K562 (cell line): ENCODE data around the gene CRKL. TPM values are rescaled to one million over a fixed set of nuclear protein-coding genes. Genes with fewer than 3 reads are reported as not detected.

Experiments
- BCL6 ChIP-seq: fragments of 250-450 bp; sonication (Bioruptor Pico); IDR thresholded peaks from 2 replicates; pipeline ENCODE4 v1.4.0; 2020
- CHD4 ChIP-seq: fragments of 200-600 bp; sonication (generic); IDR thresholded peaks from 3 replicates; pipeline ENCODE4 v1.6.1; 2012; ENCODE audit warnings: low read depth, mild to moderate bottlenecking, mixed read lengths, low read length, inconsistent platforms; ENCODE audit not compliant: insufficient read depth, insufficient replicate concordance, poor library complexity, severe bottlenecking
- CUX1 ChIP-seq: fragments of 200-800 bp; sonication (Bioruptor generic); IDR thresholded peaks from 2 replicates; pipeline ENCODE4 v1.6.1; 2016; ENCODE audit warnings: missing genetic modification characterization, missing compliant biosample characterization
- ELF4 ChIP-seq: fragments of 450-650 bp; formaldehyde crosslinking; IDR thresholded peaks from 2 replicates; pipeline ENCODE4 v1.4.0; 2022; ENCODE audit warnings: missing genetic modification characterization
- IFI16 ChIP-seq: fragments of 250-450 bp; sonication (Bioruptor Pico); IDR thresholded peaks from 2 replicates; pipeline ENCODE4 v2.1.2; 2022; ENCODE audit warnings: mild to moderate bottlenecking, inconsistent platforms
- KAT2B ChIP-seq: IDR thresholded peaks from one replicate; pipeline ENCODE4 v1.6.1; 2012; ENCODE audit warnings: low read depth, mild to moderate bottlenecking, control low read depth, inconsistent platforms, low read length, moderate library complexity
- KAT8 ChIP-seq: fragments of 450-650 bp; IDR thresholded peaks from 2 replicates; pipeline ENCODE4 v1.6.1; 2016; ENCODE audit warnings: low read depth, mild to moderate bottlenecking
- KLF6 ChIP-seq: fragments of 250-450 bp; sonication (Bioruptor Pico); IDR thresholded peaks from 2 replicates; pipeline ENCODE4 v1.4.0; 2020; ENCODE audit warnings: mild to moderate bottlenecking, moderate library complexity, borderline replicate concordance
- MXD1 ChIP-seq: fragments of 250-450 bp; sonication (Bioruptor Pico); IDR thresholded peaks from 2 replicates; pipeline ENCODE4 v1.8.0; 2021; ENCODE audit warnings: borderline replicate concordance, mild to moderate bottlenecking, moderate library complexity; ENCODE audit not compliant: poor library complexity, severe bottlenecking
- NCOA6 ChIP-seq: fragments of 450-650 bp; IDR thresholded peaks from 2 replicates; pipeline ENCODE4 v1.6.1; 2017; ENCODE audit warnings: mild to moderate bottlenecking
- OTX1 ChIP-seq: fragments of 450-650 bp; formaldehyde crosslinking; IDR thresholded peaks from 2 replicates; pipeline ENCODE4 v1.4.0; 2022; ENCODE audit warnings: mild to moderate bottlenecking
- PHB ChIP-seq: fragments of 250-450 bp; sonication (Bioruptor Pico); IDR thresholded peaks from 2 replicates; pipeline ENCODE4 v1.5.0; 2021
- POU5F1 ChIP-seq: fragments of 150-350 bp; IDR thresholded peaks from 2 replicates; pipeline ENCODE4 v1.6.1; 2014; ENCODE audit warnings: borderline replicate concordance, low read length, low read depth, mild to moderate bottlenecking; ENCODE audit not compliant: partially characterized antibody
- RCOR1 ChIP-seq, 2 experiments: IDR thresholded peaks; 2 replicates each; pipeline ENCODE4 v1.6.1; 2012; ENCODE audit warnings: low read depth in 2 of 2, low read length in 2 of 2, borderline replicate concordance in 1 of 2, improper control_type of control experiment in 1 of 2
- RNF2 ChIP-seq: sonication (generic); IDR thresholded peaks from 2 replicates; pipeline ENCODE4 v1.6.1; 2016
- SAP30 ChIP-seq: fragments of 200-600 bp; sonication (generic); IDR thresholded peaks from 2 replicates; pipeline ENCODE4 v1.6.1; 2012; ENCODE audit warnings: borderline replicate concordance, low read depth, mild to moderate bottlenecking, moderate library complexity, low read length, control low read depth, inconsistent platforms; ENCODE audit not compliant: insufficient read depth, poor library complexity, severe bottlenecking
- SP1 ChIP-seq: sonication (generic); formaldehyde crosslinking; IDR thresholded peaks from 2 replicates; pipeline ENCODE4 v1.8.1; 2022; ENCODE audit warnings: mild to moderate bottlenecking, missing genetic modification reagents
- TCF7 ChIP-seq: sonication (generic); IDR thresholded peaks from 2 replicates; pipeline ENCODE4 v1.6.1; 2016; ENCODE audit warnings: antibody characterized with exemption, borderline replicate concordance
- TCFL5 ChIP-seq: fragments of 250-450 bp; sonication (Bioruptor Pico); conservative IDR thresholded peaks from 2 replicates; pipeline ENCODE4 v1.6.1; 2021; ENCODE audit warnings: mild to moderate bottlenecking, moderate library complexity, matching md5 sums
- TGIF2 ChIP-seq: sonication (generic); formaldehyde crosslinking; IDR thresholded peaks from 2 replicates; pipeline ENCODE4 v1.8.1; 2022; ENCODE audit warnings: mild to moderate bottlenecking, missing genetic modification reagents, moderate library complexity
- ZFP1 ChIP-seq: fragments of 450-650 bp; formaldehyde crosslinking; IDR thresholded peaks from 2 replicates; pipeline ENCODE4 v1.4.0; 2020; ENCODE audit warnings: mild to moderate bottlenecking, mixed read lengths
- ZFPM2 ChIP-seq: fragments of 250-450 bp; sonication (Bioruptor Pico); IDR thresholded peaks from 2 replicates; pipeline ENCODE4 v1.5.1; 2022; ENCODE audit warnings: mild to moderate bottlenecking
- ZNF436 ChIP-seq: fragments of 250-450, 450-650 bp; sonication (Bioruptor Pico); formaldehyde crosslinking; IDR thresholded peaks from 2 replicates; pipeline ENCODE4 v1.7.0; 2020; ENCODE audit warnings: mild to moderate bottlenecking
- ZNF561 ChIP-seq: fragments of 450-650 bp; formaldehyde crosslinking; conservative IDR thresholded peaks from 2 replicates; pipeline ENCODE4 v1.4.0; 2020; ENCODE audit warnings: mild to moderate bottlenecking, moderate library complexity
- ZNF707 ChIP-seq: fragments of 250-450 bp; sonication (Bioruptor Pico); conservative IDR thresholded peaks from 2 replicates; pipeline ENCODE4 v1.8.0; 2022; ENCODE audit warnings: inconsistent platforms, mild to moderate bottlenecking, moderate library complexity
- ZNF764 ChIP-seq: fragments of 250-450 bp; sonication (Bioruptor Pico); IDR thresholded peaks from 2 replicates; pipeline ENCODE4 v1.4.0; 2020; ENCODE audit warnings: low read depth, mild to moderate bottlenecking, moderate library complexity
- polyA plus RNA-seq, 8 experiments: library from polyadenylated mRNA; depleted of rRNA in 4 of 8; stranded (reverse) in 5 of 8; unstranded in 3 of 8; fragments of >200 nt; fragmentation: Nextera tagmentation in 2 of 8; fragmentation: Illumina TruSeq in 1 of 8; extraction: Ambion mirVana in 2 of 8; extraction: Trizol in 1 of 8; gene quantifications; 2 replicates each; pipeline versions ENCODE4 v1.2.1 to v1.2.3, GENCODE V29; 2011 to 2014; ENCODE audit warnings: inconsistent platforms in 1 of 8, missing spikeins in 1 of 8
- total RNA-seq, 7 experiments: library from RNA; depleted of rRNA in 6 of 7; stranded (reverse); fragments of >200 nt in 6 of 7; fragmentation: Illumina TruSeq in 2 of 7; extraction: Trizol in 2 of 7; gene quantifications; 2 replicates each; pipeline versions ENCODE4 v1.2.1 to v1.2.3, GENCODE V29; 2011 to 2021; ENCODE audit warnings: low replicate concordance in 1 of 7

Gene CRKL
- total and polyA plus RNA-seq, 9 of the 15 experiments (the other 6 are each of a cell fraction or from before 2014, with no cell fraction given): 100 to 263 (median 124) TPM

- TF ChIP-seq ZNF764 (CRISPR knock-in tag) (peak; percentile 80; the same call in 1 of the 2 replicates), SAP30 (peak; percentile 83), RNF2 (no peak), IFI16 (CRISPR knock-in tag) (peak; percentile 52; the same call in 1 of the 2 replicates), ZNF707 (CRISPR knock-in tag) (peak; percentile 55), TGIF2 (CRISPR knock-in tag) (no peak), SP1 (no peak), ZNF436 (CRISPR knock-in tag) (0 out of 2 replicates have a peak, but pooled peaks have one; percentile 37), TCF7 (no peak), KAT2B (peak; percentile 30), TCFL5 (CRISPR knock-in tag) (no peak), MXD1 (CRISPR knock-in tag) (peak; percentile 3), PHB (CRISPR knock-in tag) (peak; percentile 6; the same call in 1 of the 2 replicates), POU5F1 (peak; percentile 12), CUX1 (no peak), ZFP1 (CRISPR knock-in tag) (0 out of 2 replicates have a peak, but pooled peaks have one; percentile 40), BCL6 (no peak), ZNF561 (CRISPR knock-in tag) (0 out of 2 replicates have a peak, but pooled peaks have one; percentile 75), NCOA6 (no peak), KLF6 (0 out of 2 replicates have a peak, but pooled peaks have one; percentile 9), RCOR1 (IDR thresholded peaks at IDR 0.05; ENCODE audit: borderline replicate concordance in 1 of 2, low read depth in 2 of 2, low read length in 2 of 2) (peak in 1 of 2 experiments; percentile 33; a peak in 1 of 4 replicates), KAT8 (no peak), OTX1 (peak; percentile 87), ZFPM2 (CRISPR knock-in tag) (0 out of 2 replicates have a peak, but pooled peaks have one; percentile 9), ELF4 (peak; percentile 84), CHD4 (peak; percentile 80)
These were observed 65.3 kb downstream of the CRKL start (continued) for GRCh38 chr22:20982563-20982882.
